HG02970 (cell line): ENCODE measurements around the gene APOF.
A peak's percentile ranks its signal among the peaks of the same experiment; 100 is the strongest.
"Not testable (repeated sequence)": the region's sequence is repeated elsewhere in the genome, so short reads cannot be mapped to it uniquely, and the experiment has no call there.

ENCODE experiments used
- ATAC-seq: cut with Tn5 transposase; IDR thresholded peaks from one replicate; pipeline ENCODE4 v1.9.1; 2021; ENCODE audit warnings: mild to moderate bottlenecking, moderate library complexity, moderate number of reproducible peaks; ENCODE audit not compliant: unreplicated experiment, low FRiP score

The APOF gene

DNA sequence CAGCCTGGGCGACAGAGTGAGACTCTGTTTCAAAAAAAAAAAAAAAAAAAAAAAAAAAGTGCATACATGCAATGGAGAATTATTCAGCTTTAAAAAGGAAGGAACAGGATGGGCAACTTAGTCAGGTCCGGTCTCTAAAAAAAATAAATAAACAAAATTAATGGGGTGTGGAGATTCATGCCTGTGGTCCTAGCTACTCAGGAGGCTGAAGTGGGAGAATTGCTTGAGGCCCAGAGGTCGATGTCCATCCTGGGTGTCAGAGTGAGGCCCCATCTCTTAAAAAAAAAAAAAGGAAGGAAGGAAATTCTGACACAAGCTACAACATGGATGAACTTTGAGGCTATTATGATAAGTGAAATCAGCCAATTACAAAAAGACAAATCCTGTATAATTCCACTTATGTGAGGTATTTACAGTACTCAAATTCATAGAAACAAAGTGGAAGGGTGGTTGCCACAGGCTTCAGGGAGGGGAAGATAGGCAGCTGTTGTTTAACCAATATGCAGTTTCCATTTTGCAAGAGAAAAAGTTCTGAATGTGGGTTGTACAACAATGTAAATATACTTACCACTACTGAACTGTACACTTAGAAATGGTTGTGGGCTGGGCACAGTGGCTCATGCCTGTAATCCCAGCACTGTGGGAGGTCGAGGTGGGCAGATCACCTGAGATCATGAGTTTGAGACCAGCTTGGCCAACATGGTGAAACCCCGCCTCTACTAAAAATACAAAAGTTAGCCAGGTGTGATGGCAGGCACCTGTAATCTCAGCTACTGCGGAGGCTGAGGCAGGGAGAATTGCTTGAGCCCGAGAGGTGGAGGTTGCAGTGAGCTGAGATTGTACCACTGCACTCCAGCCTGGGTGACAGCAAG lies 12.3 kb upstream of the APOF start:
- ATAC-seq: no peak

DNA sequence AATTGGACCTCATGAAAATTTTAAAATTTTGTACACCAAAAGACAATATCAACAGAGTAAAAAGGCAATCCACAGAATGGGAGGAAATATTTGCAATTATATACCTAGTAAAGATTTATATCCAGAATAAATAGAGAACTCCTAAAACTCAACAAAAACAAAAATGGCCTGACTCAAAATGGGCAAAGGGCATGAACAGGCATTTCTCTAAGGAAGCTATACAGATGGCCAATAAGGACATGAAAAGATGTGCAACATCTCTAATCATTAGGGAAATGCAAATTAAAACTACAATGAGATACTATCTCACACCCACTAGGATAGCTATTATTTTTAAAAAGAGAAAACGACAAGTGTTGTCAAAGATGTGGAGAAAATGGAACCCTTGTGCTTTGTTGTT lies 10.9 kb upstream of the APOF start:
- ATAC-seq: no peak

DNA sequence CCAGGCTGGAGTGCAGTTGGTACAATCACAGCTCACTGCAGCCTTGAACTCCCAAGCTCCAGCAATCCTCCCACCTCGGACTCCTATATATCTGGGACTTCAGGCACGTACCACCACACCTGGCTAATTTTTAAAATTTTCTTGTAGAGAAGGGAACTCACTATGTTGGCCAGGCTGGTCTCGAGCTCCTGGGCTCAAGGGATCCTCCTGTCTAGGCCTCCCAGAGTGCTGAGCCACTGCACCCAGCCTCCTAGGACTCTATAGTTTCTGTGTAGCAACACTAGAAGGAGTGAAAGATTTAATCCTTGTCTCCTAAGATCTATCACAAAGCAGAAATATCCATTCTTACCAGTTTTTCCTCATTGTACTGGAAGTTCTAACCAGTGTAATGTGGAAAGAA lies 4.3 kb upstream of the APOF start:
- ATAC-seq: no peak

DNA sequence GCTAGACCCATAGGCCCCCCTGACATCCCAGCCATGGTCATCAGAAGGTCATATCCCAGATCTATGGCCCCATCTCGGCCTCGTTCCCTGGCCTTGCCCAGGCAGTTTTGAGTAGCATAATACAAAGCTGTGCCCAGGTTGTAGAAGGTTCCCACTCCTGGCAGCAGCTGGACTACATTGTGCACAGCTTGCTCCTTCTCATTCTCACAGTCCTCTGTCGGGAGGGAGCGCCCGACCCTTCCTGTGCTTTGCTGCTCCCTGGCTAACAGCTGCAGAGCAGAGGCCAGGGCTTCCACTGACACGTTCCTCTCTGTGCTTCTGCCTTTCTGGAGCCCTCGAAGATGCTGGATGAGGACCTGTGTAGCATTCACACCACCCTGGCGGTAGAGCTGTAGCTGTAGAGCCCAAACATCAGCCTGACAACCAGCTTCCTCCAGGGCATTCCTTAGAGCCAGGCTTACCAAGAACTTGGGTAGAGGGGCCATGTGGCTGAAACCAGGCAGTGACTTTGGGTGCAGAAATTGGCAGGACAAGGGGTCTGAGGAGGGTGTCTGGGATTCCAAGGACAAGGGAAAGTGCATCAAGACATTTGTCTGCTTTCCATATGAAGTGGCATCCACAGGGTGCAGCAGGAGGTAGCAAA lies 1.0 kb downstream of the APOF start:
- no peak for ATAC-seq

DNA sequence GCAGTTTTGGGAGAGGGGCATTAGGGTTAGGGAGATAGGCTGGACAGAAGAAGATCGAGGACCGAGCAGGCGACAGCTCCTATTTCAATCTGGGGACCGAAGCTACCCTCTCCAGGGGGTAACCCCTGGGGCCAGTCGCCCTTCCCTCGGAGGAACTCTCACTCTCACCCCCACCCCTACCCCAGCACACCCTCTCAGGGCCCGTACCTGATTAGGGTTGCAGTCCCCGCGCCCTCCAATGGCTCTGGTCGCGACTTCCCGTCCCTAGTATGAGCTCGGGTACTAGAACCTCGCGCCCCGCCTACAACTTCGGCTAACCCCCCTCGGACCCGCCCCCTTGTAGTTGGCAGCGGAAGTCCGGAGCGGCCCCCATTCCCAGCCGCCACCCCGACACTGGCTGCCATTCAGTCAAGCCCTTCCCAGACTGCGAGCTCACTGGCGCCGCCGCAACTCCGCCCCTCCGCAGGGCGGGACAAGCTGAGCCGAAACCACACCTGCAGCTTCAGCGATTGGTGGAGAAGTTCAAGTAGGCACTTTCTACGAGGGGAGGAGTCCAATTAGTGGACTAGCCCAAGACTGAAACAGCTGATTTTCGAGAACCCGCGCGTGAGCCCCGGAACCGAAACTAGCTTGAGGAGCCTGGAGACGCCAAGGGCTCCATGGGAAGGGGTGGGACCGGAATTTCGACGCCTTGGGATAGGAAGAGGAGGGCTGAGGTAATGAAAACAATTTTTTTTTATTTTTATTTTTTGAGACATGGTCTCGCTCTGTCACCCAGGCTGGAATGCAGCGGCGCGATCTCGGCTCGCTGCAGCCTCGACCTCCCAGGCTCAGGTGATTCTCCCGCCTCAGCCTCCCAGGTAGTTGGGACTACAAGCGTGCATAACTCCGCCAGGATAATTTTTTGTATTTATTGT lies 2.5 kb downstream of the APOF start, which contains the start of gene STAT2:
Gene STAT2 (minus strand): TSS at position 257 of the 917 bp plus-strand sequence. CDS start 3,536 bp downstream, outside the sequence.
- ATAC-seq: peak; percentile 95

DNA sequence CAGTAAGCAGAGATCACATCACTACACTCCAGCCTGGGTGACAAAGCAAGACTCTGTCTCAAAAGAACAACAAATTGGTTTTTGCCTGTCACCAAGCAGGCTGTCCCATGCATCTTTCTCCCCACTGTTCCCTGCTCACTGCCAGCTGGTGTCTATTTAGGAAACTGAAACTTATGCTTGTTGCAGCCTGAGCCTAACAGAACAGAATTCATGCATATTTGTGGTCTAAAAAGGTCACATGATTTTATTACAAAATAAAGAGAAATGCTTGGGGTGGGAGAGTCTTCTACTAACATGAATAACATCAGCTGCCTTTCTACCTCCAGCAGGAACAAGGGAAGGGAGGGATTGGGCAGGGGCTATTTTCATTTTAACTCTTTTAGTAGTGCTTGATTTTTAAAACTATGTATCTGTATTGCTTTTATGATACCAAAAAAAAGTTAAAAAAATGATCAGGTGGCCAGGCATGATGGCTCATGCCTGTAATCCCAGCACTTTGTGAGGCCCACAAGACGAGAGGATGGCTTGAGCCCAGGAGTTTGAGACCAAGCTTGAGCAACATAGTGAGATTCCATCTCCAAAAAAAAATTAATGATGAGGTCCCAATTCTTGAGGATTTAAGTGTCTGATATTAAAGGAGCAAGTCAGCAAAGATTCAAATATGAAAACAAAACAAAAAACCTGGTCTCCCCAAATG lies 3.7 kb downstream of the APOF start:
- no peak for ATAC-seq

DNA sequence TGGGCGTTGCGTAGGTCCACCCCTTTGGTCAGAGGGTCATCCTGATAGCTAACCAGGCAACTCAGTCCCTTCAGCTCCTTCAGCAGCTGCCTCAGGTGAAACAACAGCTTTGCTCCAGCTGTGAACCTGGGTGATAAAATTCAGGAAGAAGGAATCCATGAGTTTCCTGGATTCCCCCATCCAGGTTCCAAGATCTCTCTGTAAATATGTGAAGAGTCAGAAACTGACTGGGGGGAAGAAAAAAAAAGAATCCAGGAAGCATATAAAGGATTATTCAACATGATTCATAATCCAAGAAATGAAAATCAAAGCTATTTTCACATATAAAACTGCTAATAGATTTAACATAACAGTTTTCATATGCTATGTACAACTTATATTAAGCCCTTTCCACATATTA lies 11.3 kb downstream of the APOF start:
- ATAC-seq: no peak

GRCh38 chr12:56350662-56351061 lies 12.0 kb downstream of the APOF start:
- ATAC-seq: no peak

GRCh38 chr12:56348776-56349175 lies 13.9 kb downstream of the APOF start:
- ATAC-seq: no peak

GRCh38 chr12:56347255-56347654 lies 15.4 kb downstream of the APOF start:
- ATAC-seq: not testable (repeated sequence)

DNA sequence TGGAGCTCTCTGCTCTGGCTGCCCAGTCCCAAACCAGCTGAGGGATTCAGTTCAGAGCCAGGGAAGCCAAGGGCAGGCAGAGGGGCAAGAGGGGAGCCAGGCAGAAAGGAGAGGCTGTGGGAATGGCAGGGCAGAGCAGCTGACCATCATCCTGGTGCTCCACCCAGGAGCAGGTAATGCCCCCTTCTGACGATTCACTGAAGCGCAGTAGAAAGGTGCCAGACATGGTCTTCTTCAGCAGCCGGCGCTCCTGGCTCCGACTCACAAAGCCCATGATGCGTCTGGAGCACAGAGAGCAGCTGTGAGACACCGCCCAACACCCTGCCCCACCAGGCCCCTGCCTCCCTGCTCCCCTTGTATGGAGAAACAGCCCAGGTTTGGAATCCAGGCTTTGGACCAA lies 16.0 kb downstream of the APOF start:
- no peak for ATAC-seq

- ATAC-seq: not testable (repeated sequence)
These were observed 20.4 kb downstream of the APOF start for GRCh38 chr12:56342290-56342689.

DNA sequence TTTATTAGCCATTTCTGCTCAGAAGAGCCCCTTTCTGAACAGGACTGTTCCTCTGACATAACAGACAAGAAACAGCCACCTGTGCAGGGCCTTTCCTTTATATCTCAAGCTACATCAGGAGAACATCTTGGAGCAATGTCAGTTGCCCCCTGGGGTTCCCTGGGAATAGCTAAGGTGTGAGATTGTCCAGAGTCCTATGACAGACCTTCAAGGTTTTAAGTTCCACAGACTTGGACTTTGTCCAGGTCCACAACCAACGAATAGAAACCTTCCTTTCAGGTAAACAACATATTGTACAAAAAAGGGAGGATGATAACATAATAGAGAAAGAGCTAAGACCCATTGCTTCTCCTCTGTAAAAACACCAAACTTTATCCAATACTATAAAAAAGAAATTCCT lies 21.0 kb downstream of the APOF start:
- ATAC-seq: no peak

DNA sequence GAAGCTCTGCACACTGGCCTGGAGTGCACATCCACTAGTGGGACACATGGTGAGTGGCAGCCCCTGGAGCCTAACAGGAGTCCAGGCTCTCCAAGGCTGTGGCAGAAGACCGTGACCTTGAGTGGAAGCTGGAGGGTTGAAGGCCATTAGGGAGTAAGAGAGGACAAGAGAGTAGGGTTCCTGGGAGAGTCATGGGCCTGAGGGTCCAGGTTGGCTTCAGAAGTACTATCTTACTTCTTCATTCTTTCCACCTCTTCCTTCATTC lies 23.6 kb downstream of the APOF start:
- no peak for ATAC-seq

DNA sequence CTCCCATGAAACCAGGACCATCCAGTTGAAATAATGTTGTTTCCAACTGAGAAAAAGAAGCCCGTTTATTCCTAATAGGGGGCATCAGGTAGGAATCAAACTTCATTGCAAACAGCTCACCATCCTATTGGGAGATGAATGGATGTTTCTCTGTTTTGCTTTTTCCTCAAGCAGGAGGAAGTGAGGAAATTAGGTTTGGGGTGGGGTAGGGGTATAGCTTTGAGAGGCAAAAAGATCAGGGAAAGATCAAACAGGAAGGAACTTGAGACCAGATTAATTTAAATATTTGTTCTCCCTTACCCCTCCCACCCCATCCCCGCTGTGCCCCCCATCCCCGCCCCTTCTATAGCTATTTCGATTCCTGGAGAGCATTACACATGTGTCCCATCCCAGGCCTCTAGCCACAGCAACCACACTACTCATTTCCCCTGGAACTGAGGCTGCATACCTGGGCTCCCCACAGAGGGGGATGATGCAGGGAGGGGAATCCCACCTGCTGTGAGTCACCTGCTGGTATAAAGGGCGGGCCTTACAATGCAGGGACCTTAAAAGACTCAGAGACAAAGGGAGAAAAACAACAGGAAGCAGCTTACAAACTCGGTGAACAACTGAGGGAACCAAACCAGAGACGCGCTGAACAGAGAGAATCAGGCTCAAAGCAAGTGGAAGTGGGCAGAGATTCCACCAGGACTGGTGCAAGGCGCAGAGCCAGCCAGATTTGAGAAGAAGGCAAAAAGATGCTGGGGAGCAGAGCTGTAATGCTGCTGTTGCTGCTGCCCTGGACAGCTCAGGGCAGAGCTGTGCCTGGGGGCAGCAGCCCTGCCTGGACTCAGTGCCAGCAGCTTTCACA lies 24.1 kb downstream of the APOF start, which contains the start of gene IL23A:
Gene IL23A (plus strand): TSS at position 577 of the 850 bp plus-strand sequence. CDS start 161 bp downstream, at position 738.
- ATAC-seq: no peak

DNA sequence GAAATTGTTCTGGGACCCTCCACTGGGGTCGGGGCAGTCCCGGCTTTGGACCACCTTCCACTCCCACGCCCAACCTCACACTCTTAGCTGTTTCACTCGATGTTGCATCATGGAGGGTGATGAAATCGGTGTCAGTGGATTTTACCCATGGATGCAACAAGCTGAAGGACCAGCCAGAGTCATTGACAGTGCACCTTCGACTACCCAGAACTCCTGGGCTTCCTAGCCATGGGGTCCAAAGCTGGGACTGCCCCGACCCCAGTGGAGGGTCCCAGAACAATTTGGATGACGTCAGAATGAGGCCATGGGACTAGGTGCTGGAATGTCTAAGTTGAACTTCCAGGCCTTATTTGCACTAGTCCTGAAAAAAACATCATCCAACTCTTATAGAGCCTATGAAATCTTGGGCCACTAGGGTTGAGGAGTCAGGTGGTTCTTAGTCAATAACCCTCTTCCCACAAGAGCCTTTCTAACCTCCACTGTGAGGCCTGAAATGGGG lies 24.9 kb downstream of the APOF start:
- no peak for ATAC-seq

- ATAC-seq: no peak
These were observed 26.1 kb downstream of the APOF start for GRCh38 chr12:56336361-56337167.

DNA sequence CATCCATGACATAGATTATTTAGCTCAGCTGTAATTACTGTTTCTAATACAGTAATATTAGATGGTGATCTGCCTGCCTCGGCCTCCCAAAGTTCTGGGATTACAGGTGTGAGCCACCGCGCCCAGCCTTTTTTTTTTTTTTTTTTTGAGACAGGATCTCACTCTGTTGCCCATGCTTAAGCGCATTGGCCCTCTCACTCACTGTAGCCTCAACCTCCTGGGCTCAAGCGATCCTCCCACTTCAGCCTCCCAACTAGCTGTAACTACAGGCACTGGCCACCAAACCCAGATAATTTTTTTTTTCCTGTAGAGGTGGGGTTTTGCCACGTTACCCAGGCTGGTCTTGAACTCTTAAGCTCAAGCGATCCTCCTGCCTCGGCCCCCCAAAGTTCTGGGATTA lies 27.1 kb downstream of the APOF start:
- ATAC-seq: not testable (repeated sequence)

DNA sequence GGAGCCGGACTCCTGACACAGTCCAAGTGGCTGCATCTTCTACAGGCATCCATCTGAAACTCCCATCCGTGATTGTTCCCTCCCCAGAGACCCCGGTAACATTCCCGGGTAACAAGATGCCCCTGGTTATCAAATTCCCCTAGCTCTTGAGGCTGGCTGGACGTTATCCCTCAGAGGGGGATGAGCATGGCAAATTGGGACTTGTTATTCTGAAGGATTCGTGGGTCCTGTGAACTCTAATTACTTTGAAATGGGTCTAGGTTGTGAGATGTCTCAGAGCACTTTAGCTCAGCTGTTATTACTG lies 28.2 kb downstream of the APOF start:
- ATAC-seq: no peak
